ENCODE results near the gene CBR1. TPM values are rescaled to one million over a fixed set of nuclear protein-coding genes. Genes with fewer than 3 reads are reported as not detected.

Gene CBR1
- total and polyA plus RNA-seq, 2 of the 8 experiments (the other 6 are each of a cell fraction or from before 2014, with no cell fraction given): 1.8 to 207 TPM

DNA sequence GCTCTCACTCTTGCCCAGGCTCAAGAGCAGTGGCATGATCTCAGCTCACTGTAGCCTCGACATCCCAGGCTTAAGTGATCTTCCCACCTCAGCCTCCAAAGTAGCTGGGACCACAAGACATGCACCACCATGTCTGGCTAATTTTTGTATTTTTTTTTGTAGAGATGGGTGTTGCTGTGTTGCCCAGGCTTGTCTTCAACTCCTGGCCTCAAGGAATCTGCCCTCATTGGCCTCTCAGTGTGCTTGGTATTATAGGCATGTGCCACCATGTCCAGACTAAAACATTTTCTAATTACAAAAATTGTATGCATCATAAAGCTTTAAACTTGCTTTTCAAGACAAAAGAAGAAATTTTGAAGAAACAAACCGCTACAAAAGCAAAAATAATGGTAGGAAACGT, 20.1 kb downstream of the CBR1 start:
- H3K4me1 ChIP-seq (replicated peaks in 1 of 4; ENCODE audit: control insufficient read depth in 3 of 4, insufficient read depth in 4 of 4, low read length in 3 of 4): no peaks in the 10 kb centered on the region; a peak in 1 of 7 replicates
- H3K56ac ChIP-seq (replicated peaks; ENCODE audit: insufficient read length, low read depth, low read length): no peak overlapping the region
- H3K4ac ChIP-seq (replicated peaks; ENCODE audit: insufficient read length, low read depth, low read length): no peak overlapping the region
- H3K9ac ChIP-seq (replicated peaks in 1 of 4; ENCODE audit: extremely low read depth in 1 of 4, low read depth in 3 of 4, low read length in 3 of 4): no peak overlapping the region
- no peak overlapping the region for H3K27ac ChIP-seq (ENCODE audit: low read depth, low read length)
- H2BK20ac ChIP-seq (ENCODE audit: low read length): no peak overlapping the region
- H2BK15ac ChIP-seq (ENCODE audit: low read length): no peak overlapping the region
- CTCF ChIA-PET (ENCODE audit: partially characterized antibody): interaction anchor here (0.8 to 8.3 kb wide), 4 partner anchors 13 to 1154 kb away, joined by 3 to 48 read pairs (median 4); partner anchors contain the start of gene CBR1
- no peaks in the 10 kb centered on the region for H3K79me1 ChIP-seq (ENCODE audit: low read depth, low read length)
- peaks cover 0 to 7% (median 1%) of the 10 kb centered on the region in 4 experiments; a peak in 1 of 8 replicates for H3K36me3 ChIP-seq (ENCODE audit: control insufficient read depth in 2 of 4, insufficient read depth in 4 of 4, low read length in 3 of 4)
- H4K5ac ChIP-seq (ENCODE audit: insufficient read length, low read depth, low read length): no peak overlapping the region
- H3K18ac ChIP-seq (ENCODE audit: extremely low read depth, low read length): no peak overlapping the region
- H4K20me1 ChIP-seq (replicated peaks in 1 of 2; ENCODE audit: control insufficient read depth in 1 of 2, insufficient read depth in 2 of 2, low read length in 2 of 2): no peaks in the 10 kb centered on the region
- DNase-seq (ENCODE audit: low read depth in 1 of 2, low spot score in 2 of 2) (no peak), FAIRE-seq (no peak)
- no peak overlapping the region for H3K4me3 ChIP-seq (ENCODE audit: extremely low read depth in 1 of 4, insufficient read depth in 2 of 4, low read depth in 3 of 4, low read length in 4 of 4)
- POLR2A ChIA-PET (ENCODE audit: partially characterized antibody): no interaction called here
- H4K91ac ChIP-seq (replicated peaks; ENCODE audit: insufficient read length, low read length): no peak overlapping the region
- H3K27me3 ChIP-seq (replicated peaks in 1 of 4; ENCODE audit: control insufficient read depth in 3 of 4, extremely low read depth in 1 of 4, insufficient read depth in 3 of 4, low read length in 3 of 4): no peaks in the 10 kb centered on the region
- no peak overlapping the region for H2BK120ac ChIP-seq (replicated peaks; ENCODE audit: low read depth, low read length)
- peak overlapping the region; percentile 63; the same call in 1 of the 2 replicates for H2BK5ac ChIP-seq (ENCODE audit: low read depth, low read length)
- H3K9me3 ChIP-seq (ENCODE audit: insufficient read depth in 2 of 2, low read depth in 1 of 2, low read length in 1 of 2): peaks cover 16 to 20% of the 10 kb centered on the region in 2 experiments
- no peak overlapping the region for H4K8ac ChIP-seq (ENCODE audit: extremely low read depth, insufficient read depth, low read length)
- no peak overlapping the region for H2AK5ac ChIP-seq (ENCODE audit: low read depth, low read length)
- H3K23ac ChIP-seq (ENCODE audit: insufficient read length): no peak overlapping the region
- H3K23me2 ChIP-seq (ENCODE audit: low read depth, low read length): no peaks in the 10 kb centered on the region
- H3K14ac ChIP-seq (ENCODE audit: insufficient read length): no peak overlapping the region
- no peaks in the 10 kb centered on the region for H3K79me2 ChIP-seq (ENCODE audit: control insufficient read depth in 1 of 2, insufficient read depth in 2 of 2, low read length in 2 of 2)
- peak overlapping the region; percentile 71; the same call in 1 of the 2 replicates for H2BK12ac ChIP-seq (ENCODE audit: low read depth, low read length)
- H3K4me2 ChIP-seq (ENCODE audit: insufficient read depth in 1 of 2, low read depth in 2 of 2, low read length in 2 of 2): no peak overlapping the region
- WGBS, 2 experiments (ENCODE audit: extremely low coverage in 1 of 2, insufficient coverage in 1 of 2, insufficient read length in 1 of 2, insufficient replicate concordance in 2 of 2, low coverage in 1 of 2, low lambda C conversion rate in 2 of 2, missing lambda C conversion rate in 1 of 2): 89% methylated on average over 3 of the region's 3 CpGs; no CpG with 5 or more reads in 1 of the 2 experiments
- no peak overlapping the region for H2AFZ ChIP-seq (ENCODE audit: low read length)
- TF ChIP-seq RXRA (IDR thresholded peaks at IDR 0.05; ENCODE audit: insufficient read depth, low read depth, low read length) (no peak), E2F6 (IDR thresholded peaks at IDR 0.05) (no peak), NRF1 (IDR thresholded peaks at IDR 0.05; ENCODE audit: low read depth, low read length) (no peak), TCF12 (IDR thresholded peaks at IDR 0.05; ENCODE audit: low read depth, low read length) (no peak), EP300 (IDR thresholded peaks at IDR 0.05; ENCODE audit: borderline replicate concordance in 1 of 2, low read depth in 2 of 2, low read length in 2 of 2) (no peak), POLR2A (IDR thresholded peaks at IDR 0.05; ENCODE audit: control extremely low read depth in 1 of 2, low read depth in 2 of 2, low read length in 2 of 2) (no peak), BACH1 (IDR thresholded peaks at IDR 0.05; ENCODE audit: low read length) (no peak), TEAD4 (IDR thresholded peaks at IDR 0.05; ENCODE audit: low read depth, low read length) (no peak)
- TF ChIP-seq, protein P1, sequence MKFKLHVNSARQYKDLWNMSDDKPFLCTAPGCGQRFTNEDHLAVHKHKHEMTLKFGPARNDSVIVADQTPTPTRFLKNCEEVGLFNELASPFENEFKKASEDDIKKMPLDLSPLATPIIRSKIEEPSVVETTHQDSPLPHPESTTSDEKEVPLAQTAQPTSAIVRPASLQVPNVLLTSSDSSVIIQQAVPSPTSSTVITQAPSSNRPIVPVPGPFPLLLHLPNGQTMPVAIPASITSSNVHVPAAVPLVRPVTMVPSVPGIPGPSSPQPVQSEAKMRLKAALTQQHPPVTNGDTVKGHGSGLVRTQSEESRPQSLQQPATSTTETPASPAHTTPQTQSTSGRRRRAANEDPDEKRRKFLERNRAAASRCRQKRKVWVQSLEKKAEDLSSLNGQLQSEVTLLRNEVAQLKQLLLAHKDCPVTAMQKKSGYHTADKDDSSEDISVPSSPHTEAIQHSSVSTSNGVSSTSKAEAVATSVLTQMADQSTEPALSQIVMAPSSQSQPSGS (IDR thresholded peaks at IDR 0.05; ENCODE audit: low read length): no peak
- TF ChIP-seq, protein P2, sequence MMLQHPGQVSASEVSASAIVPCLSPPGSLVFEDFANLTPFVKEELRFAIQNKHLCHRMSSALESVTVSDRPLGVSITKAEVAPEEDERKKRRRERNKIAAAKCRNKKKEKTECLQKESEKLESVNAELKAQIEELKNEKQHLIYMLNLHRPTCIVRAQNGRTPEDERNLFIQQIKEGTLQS (IDR thresholded peaks at IDR 0.05; ENCODE audit: insufficient read depth, low read depth, low read length): no peak

Measured in H1 (cell line).